GM21526 (cell line): ENCODE data around the gene POP5.
"Not testable (repeated sequence)": the region's sequence is repeated elsewhere in the genome, so short reads cannot be mapped to it uniquely, and the experiment has no call there.

ENCODE experiments used
- ATAC-seq: cut with Tn5 transposase; IDR thresholded peaks from one replicate; pipeline ENCODE4 v1.9.1; 2021; ENCODE audit warnings: moderate library complexity; ENCODE audit not compliant: unreplicated experiment, low FRiP score

POP5 gene, protein sequence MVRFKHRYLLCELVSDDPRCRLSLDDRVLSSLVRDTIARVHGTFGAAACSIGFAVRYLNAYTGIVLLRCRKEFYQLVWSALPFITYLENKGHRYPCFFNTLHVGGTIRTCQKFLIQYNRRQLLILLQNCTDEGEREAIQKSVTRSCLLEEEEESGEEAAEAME

DNA sequence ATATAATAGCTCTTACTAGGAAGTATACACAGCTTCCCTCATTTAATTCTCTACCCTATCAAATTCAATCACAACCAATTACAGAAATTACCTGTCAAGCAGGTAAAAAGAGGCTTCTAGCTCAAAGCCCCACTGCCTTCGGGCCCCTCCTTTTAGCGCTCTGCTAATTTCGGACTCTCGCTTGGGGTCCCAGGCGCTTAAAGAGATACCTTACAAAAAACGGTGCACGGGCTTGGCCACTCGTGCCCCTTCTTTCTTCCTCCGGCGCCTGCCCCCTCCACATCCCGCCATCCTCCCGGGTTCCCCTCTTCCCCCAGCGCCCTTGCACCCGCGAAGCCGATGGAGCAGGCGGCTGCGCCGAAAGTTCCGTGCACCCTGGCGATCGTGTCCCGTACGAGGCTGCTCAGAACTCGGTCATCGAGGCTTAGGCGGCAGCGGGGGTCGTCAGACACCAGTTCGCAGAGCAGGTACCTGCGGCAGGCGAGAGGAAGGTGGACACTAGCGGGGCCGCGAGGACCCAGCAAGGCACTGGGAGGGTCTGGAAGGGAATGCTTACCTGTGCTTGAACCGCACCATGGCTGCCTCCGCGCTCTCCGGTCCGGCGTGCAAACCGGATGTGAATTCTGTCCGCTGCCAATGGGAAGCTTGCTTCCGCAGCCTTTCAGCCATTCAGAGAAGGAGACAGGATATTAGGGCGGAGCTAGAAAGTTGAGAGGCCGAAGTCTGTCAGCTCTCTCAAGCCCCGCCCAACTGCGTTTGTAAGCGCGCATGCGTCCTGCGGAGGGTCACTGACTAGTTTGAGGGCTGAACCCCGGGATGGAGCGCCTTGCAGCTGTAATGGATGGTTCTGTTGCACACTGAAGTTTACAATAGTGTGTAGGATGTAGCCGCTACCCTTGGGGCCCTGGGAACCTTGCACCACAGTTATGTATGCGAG lies at the start of gene POP5:
TSS of gene POP5 (minus strand) at position 616 of the 937 bp plus-strand sequence. CDS start at position 576, 40 bp downstream.
- peak; percentile 84 for ATAC-seq

- no peak for ATAC-seq
These were observed 49.1 kb upstream of the POP5 start for GRCh38 chr12:120630104-120630892.

- ATAC-seq: no peak
These were observed 47.7 kb upstream of the POP5 start for GRCh38 chr12:120628919-120629318.

DNA sequence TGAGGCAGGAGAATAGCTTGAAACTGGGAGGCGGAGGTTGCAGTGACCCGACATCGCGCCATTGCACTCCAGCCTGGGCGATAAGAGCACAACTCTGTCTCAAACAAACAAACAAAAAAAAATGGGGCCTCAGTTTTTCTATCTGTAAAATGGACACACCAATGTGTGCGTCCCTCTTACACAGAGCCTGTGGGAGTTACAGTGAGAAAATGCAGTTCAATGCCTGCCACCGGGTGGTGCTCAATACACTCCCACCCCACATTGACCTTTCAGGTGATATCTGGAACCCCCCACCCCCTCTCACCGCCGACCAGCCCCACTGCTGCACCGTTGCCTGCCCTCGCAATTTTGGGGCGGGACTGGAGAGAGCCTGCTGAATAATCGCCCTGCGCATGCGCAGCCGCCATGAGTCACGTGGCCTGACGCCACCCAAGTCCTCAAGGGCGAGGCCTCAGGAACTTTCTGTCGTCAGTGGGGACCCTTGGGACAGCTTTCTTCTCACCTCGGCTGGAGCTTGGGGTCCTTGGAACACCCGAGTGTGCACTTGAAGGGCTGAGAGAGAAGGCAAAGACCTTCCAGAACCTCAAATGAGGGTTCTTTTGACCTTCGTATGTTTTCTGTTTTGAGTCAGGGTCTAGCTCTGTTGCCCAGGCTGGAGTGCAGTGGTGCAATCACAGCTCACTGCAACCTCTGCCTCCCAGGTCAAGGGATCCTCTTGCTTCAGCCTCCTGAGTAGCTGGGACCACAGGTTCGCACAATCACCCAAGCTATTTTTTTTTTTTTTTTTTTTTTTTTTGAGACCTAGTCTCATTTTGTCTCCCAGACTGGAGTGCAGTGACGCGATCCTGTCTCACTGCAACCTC lies 44.6 kb upstream of the POP5 start:
- ATAC-seq: no peak

DNA sequence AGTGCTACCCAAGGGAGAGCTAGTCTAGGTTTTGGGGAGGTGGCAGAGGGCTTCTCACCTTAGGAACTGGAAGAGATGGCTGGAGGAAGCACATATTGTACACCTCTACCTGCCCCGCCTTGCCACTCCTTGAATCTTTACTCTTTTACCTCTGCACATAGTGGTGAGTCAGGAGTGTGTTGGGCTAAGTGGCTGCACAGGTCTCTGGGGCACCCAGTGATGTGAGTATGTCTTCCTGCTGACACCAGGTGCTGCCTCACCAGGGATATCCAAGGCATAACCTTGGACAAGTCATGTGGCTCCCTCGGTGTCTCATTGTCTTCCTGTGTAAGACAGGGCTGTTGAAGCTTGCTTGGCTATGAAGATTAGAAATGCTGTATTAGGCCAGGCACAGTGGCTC lies 39.4 kb upstream of the POP5 start:
- no peak for ATAC-seq

GRCh38 chr12:120618954-120619615 lies 37.9 kb upstream of the POP5 start:
- ATAC-seq: no peak

DNA sequence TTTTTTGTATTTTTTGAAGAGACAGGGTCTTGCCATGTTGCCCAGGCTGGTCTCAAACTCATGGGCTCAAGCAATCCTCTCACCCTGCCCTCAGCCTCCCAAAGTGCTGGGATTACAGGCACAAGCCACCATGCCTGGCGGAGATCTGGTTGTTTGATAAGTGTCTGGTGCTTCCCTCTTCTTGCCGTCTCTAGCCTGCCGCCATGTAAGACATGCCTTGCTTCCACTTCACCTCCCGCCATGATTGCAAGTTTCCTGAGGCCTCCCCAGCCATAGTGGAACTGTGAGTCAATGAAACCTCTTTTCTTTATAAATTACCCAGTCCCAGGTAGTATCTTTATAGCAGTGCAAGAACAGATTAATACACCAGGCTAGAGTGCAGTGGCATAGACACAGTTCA lies 36.6 kb upstream of the POP5 start:
- ATAC-seq: not testable (repeated sequence)

GRCh38 chr12:120617193-120617592 lies 36.0 kb upstream of the POP5 start:
- ATAC-seq: not testable (repeated sequence)

GRCh38 chr12:120614848-120615247 lies 33.6 kb upstream of the POP5 start:
- no peak for ATAC-seq

- not testable (repeated sequence) for ATAC-seq
These were observed 30.3 kb upstream of the POP5 start for GRCh38 chr12:120611534-120611933.

GRCh38 chr12:120610560-120610959 lies 29.4 kb upstream of the POP5 start:
- no peak for ATAC-seq

DNA sequence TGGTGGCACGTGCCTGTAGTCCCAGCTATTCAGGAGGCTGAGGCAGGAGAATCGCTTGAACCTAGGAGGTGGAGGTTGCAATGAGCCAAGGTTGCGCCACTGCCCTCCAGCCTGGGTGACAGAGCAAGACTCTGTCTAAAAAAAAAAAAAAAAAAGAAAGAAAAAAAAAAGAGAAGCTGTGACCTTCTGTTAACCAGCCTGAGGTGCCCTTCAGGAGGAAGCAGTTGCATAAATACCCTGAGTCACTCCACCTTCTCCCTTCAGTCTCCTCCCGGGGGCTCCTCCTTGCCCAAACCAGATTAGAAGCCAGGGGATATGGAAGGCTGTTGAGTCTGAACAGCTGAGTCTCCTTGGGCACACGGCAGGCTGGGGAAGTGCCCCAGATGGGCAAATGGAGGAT lies 21.2 kb upstream of the POP5 start:
- not testable (repeated sequence) for ATAC-seq

GRCh38 chr12:120599672-120600552 lies 18.7 kb upstream of the POP5 start:
- no peak for ATAC-seq

DNA sequence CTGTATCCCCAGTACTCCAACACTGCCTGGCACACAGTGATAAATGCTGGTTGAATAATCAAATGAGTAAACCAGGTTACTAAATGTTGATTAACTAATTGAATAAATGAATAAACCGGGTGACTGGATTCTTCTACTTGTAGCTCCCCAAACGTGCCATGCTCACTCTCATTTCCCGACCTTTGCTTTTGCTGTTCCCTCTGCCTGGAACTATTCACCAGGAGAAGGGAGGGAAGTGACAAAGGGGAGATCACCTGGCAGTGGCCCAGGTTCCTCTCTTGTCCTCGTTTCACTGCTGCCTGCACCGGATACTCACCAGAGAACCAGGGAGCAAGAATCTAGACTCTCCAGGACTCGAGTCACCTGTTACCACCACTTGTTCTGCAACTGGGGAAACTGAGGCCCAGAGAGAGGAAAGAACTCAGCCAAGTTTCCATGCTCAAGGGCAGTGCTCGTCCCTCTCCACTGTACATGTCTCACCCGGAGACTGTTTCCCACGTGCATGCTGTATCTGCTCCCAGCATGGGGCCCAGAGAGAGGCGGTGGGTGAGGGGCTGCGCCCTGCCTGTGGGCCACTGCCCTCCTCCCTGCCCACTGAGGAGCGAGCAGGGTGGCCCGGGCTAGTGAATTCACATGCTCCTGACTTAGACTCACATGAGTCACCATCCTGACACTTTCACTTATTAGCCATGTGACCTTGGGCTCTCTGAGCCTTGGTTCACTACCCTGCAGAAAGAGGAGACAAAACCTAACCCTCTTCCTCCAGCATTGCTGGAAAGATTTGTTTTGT lies 17.7 kb upstream of the POP5 start:
- no peak for ATAC-seq

DNA sequence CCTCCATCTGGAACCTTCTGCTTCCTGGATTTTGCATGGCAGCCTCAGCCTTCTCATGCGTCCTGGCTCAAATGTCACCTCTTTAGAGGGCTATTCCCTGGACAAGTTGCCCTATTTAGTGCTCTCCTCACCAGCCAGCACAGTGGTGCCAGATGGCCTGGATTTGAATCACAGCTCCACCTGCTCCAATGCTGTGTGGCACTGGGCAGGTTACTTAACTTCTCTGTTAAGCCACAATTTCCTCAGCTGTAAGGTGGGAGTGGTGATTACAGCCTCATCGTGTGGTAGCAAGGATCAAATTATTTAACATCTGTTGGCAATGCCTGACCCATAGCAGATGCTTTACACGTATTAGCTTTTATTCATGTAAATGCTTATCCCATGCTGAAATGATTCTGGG lies 16.7 kb upstream of the POP5 start:
- no peak for ATAC-seq

GRCh38 chr12:120596901-120597300 lies 15.7 kb upstream of the POP5 start:
- no peak for ATAC-seq

DNA sequence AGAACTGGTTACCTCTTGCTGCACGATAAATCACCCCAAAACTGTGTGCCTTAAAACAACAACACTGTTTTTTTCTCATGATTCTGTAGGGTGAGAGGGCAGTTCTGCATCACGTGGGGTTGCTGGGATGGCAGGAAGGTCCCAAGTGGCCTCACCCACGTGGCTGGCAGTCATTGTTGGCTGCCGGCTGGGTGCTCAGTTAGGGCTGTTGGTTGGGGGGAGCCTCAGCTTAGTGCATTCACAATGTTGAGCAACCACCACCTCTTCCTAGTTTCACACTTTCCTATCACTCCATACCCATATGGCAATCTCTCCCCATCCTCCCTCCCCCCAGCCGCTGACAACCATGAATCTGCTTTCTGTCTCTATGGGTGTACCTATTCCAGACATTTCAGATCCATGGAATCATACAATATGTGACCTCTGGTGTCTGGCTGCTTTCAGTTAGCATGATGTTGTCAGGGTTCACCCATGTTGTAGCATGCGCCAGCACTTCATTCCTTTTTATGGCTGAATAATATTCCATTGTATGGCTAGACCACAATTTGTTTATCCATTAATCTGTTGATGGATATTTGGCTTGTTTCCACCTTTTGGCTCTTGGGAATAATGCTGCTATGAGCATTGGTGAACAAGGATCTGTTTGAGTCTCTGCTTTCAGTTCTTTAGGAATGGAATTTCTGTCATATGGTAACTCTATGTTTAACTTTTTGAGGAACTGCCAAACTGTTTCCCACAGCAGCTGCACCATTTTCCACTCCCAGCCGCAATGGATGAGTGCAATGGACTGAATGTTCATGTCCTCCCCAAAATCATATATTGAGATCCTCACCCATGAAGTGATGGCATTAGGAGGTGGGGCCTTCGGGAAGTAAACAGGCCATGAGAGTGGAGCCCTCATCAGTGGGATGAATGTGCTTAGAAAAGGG lies 11.2 kb upstream of the POP5 start:
- ATAC-seq: no peak
